HG03457 (cell line): ENCODE measurements around the gene KCNN1.
A peak's percentile ranks its signal among the peaks of the same experiment; 100 is the strongest.
"Not testable (repeated sequence)": the region's sequence is repeated elsewhere in the genome, so short reads cannot be mapped to it uniquely, and the experiment has no call there.

ENCODE experiments used
- ATAC-seq: cut with Tn5 transposase; IDR thresholded peaks from one replicate; pipeline ENCODE4 v1.9.1; 2021; ENCODE audit warnings: moderate number of reproducible peaks; ENCODE audit not compliant: unreplicated experiment

The KCNN1 gene

DNA sequence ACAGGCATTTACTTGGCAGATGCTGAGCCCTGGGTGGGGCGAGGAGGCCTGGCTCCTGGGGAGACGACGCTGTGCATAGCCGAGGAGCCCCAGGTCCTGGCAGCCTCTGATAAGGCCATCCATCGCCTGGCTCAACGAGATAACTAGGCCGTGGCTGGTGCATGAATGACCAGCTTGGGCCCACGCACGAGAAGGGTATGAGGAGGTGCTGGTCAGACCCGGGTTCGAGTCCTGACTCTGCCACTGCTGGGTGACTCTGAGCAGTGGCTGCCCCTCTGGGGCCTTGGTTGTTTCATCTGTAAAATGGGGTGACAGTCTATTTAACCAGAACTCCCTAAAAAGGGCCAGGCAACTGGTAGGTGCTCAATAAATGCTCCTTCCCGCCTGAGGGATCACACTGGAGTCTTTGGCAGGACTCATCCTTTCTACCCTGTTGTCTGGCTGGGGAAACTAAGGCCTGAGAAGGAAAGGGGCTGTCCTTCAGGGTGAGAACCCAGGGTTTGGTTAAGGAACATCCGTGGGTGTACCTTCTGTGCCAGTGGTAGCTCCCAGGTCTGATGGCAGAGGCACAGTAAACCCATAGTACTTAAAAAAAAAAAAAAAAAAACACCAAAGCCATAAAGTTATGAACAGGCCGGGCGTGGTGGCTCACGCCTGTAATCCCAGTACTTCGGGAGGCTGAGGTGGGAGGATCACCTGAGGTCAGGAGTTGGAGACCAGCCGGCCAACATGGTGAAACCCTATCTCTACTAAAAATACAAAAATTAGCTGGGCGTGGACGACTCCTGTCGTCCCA, 33.0 kb downstream of the KCNN1 start:
- no peak for ATAC-seq

DNA sequence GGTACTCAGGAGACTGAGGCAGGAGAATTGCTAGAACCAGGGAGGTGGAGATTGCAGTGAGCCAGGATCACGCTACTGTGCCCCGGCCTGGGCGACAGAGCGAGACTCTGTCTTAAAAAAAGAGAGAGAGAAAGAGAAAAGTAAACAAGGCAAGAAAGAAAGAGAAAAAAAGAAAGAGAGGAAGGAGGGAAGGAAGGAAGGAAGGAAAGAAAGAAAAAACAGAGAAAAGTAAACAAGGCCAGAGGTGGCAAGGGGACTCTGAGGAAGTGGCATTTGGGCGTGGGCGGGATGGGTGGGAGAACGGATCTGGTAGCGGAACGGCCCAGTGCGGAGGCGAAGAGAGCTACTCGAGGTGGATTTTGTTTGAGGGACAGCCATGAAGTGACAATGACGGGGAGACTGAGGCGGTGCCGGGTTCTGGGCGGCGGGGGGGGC, 33.6 kb downstream of the KCNN1 start:
- ATAC-seq, result no peak

DNA sequence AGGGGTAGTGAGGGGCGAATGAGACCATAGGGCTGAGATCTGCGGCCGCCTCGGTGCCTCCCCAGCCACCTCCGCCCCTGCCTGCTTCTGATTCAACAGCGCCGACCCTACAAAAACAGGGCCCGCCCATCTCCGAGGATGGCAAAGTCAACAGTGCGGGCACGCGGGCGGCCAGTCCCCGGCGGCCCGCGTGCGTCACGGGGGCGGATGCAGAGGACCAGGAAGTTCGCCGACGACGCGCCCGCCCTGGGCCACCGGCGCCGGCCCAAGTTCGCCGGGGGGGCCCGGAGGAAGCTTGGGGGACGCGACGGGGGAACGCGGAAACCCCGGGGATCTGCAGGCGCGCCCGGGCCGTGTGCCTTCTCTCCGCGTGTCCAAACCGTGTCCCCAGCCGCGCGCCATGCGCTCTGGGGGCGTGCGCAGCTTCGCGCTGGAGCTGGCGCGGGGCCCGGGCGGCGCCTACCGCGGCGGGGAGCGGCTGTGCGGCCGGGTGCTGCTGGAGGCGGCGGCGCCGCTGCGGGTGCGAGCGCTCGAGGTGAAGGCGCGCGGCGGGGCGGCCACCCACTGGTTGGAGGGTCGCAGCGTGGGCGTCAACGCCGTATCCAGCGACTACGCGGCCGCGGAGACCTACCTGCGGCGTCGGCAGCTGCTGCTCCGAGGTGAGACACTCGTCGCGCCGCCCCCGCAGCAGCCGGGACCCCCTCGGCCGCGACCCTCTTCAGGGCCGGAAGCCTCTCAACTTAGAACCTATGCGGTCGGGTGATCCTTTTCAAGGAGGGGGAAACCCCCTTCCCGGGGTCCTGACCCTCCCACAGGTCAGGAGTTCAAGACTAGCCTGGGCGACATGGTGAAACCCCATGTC, 34.2 kb downstream of the KCNN1 start:
- peak; percentile 38 for ATAC-seq

DNA sequence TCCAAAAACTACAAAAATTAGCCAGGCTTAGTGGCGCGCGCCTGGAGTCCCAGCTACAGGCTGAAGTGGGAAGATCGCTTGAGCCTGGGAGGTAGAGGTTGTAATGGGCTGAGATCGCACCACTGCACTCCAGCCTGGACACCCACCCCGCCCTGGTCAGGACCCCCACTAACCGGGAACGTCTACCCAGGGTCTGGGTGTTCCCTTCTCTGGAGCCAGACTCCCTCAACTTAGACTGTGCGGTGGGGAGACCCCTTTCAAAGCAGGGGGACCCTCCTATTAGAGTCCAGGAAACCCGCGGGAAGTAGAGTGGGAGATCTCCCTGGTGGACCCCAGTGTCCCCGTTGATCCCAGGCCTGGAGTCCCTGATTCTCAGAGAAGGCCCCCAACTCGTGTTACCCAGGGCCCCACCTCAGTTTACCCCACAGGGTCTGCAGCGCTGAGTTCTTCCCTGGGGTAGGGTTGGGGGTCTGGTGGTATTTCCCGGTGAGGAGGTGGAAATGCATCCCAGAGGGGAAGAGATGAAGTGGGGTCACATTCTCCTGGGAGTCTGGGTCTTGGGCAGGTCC, 35.0 kb downstream of the KCNN1 start:
- no peak for ATAC-seq

DNA sequence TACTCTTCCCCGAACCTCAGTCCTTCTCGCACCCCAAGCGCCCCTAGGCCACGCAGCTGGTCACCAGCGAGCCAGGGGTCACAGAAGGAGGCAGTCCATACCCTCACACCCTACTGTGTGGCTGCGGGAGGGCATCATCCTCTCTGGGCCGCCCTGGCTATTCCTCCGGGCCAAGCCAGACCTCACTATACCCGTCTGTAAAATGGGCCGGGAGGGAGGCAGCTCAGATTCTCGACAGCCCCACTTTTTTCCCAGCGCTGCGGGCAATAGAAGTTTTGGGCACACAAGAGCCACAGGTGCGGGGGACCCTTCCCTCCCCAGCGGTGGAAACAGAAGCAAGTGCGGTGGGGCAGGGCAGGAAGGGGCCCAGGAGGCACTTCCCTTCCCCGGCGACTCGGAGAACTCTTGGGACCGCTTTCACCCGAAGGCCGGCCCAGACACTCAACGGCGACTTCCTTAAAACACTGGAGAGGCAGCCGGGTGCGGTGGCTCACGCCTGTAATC, 35.5 kb downstream of the KCNN1 start:
- ATAC-seq, result no peak

DNA sequence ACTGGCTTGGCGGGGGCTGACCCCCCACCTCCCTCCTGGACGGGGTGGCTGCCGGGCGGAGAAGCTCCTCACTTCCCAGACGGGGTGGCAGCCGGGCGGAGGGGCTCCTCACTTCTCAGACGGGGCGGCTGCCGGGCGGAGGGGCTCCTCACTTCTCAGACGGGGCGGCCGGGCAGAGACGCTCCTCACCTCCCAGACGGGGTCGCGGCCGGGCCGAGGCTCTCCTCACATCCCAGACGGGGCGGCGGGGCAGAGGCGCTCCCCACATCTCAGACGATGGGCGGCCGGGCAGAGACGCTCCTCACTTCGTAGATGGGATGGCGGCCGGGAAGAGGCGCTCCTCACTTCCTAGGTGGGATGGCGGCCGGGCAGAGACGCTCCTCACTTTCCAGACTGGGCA, 38.8 kb downstream of the KCNN1 start:
- not testable (repeated sequence) for ATAC-seq

DNA sequence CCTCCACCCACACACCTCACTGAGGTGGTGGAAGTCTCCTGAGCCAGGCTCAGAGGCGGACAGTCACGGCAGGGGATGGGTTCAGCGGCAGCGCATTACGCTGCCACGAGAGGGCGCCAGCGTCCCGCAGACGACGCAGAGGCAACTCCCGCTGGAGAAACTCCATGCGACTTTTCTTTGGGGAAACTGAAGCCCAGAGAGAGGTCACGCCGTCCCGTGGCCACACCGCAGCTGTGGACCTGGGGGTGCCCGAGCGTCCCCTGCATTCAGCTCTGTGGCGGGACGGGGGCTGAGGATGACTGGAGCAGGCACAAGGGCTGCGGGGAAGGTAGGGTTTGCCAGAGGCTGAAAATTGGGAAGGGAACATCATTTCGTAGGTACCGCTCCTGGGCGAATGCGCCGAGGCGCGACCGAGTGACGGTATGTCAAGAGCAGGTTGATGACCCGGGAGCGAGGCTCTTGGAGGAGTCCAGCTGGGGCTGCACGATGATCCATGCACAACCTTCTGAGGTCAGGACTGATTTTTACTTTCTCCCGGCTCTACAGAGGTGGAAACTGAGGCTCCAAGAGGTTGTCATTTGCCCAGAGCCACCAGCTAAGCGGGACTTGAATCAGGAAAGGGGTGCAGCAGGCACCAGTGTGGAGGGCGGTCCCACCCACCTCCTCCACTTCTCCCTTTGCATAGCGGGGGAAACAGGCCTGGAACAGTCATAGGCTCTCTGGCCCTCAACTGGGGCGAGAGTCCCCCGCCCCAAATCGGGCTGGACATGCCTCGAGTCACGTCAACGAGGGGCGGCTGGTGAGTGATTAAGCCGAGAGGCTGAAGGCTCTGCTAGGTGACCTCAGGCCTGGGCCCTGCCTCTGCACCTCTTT, 40.4 kb downstream of the KCNN1 start:
- peak; percentile 9 for ATAC-seq

DNA sequence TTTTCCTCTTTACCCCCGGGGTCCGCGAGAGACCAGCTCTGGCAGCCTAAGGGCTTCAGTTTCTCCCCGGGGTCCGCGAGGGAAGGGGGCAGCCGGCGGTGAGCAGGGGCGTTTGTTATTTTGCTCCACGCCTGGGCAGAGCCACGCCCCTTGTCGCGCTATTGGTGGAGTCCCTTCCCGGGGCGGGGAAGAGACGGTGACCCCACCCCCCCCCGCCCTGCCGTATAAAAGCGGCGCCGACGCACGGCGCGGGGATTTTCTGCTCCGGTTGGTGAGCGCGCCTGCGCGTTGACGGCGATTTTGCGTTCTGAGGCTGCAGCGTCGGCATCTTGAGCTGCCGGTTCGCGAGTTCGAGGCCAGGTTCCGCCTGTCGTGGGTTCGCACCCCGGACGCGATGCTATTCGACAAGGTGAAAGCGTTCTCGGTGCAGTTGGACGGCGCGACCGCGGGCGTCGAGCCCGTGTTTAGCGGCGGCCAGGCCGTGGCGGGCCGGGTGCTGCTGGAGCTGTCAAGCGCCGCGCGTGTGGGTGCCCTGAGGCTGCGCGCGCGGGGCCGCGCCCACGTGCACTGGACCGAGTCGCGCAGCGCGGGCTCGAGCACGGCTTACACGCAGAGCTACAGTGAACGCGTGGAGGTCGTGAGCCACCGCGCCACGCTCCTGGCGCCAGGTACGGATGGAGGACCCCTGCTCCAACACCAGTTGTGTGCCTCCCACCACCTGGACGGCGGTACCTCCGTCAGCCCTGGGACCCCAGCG, 41.2 kb downstream of the KCNN1 start, which contains the start of gene ARRDC2:
TSS of gene ARRDC2 (plus strand) at position 254 of the 757 bp plus-strand sequence. CDS start at position 395, 141 bp downstream.
- peak; percentile 48 for ATAC-seq

DNA sequence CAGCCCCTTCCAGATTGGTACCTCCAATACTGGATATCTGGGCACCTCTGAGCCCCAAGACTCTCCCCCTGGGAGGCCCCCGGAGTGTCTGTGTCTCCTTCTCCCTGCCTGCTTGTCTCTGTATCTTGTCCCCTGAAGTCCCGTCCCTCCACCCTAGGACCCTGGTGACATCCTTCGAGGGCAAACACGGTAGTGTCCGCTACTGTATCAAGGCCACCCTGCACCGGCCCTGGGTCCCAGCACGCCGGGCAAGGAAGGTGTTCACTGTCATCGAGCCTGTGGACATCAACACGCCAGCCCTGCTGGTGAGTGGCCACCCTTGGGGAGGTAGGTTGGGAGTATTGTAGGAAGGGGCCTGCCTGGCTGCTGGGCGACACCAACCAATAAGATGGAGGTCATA, 41.9 kb downstream of the KCNN1 start:
- no peak for ATAC-seq

DNA sequence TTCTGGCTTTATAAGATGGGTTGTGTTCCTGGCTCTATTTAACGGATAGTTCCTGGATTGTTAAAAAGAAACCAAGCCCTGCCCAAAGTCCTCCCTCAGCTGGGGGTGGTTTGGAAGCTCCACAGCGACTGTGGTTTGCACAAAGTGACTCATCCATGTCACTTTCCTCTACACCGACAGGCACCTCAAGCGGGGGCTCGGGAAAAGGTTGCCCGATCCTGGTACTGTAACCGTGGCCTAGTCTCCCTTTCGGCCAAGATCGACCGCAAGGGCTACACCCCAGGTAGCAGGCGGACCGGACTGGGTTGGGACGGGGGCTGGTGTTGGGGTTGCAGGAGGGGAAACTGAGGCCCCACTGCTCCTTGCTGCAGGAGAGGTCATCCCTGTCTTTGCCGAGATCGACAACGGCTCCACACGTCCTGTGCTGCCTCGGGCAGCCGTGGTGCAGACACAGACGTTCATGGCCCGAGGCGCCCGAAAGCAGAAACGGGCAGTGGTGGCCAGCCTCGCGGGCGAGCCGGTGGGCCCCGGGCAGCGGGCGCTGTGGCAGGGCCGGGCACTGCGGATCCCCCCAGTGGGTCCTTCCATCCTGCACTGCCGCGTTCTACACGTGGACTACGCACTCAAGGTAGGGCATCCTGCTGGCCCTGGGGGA, 42.6 kb downstream of the KCNN1 start:
- ATAC-seq, result no peak

DNA sequence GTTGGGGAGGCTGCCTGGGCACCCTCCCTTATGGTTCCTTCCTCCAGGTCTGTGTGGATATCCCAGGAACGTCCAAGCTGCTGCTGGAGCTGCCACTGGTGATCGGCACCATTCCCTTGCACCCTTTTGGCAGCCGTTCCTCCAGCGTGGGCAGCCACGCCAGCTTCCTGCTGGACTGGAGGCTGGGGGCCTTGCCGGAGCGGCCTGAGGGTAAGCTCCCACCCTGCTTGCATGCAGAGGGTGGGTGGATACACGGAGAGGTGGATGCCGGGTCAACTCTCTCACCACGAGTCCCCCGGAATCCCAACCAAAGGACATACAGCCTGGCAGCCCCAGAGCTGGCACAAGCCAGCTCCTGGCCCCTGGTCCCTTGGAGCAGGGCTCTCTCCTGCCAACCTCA, 43.2 kb downstream of the KCNN1 start:
- no peak for ATAC-seq

DNA sequence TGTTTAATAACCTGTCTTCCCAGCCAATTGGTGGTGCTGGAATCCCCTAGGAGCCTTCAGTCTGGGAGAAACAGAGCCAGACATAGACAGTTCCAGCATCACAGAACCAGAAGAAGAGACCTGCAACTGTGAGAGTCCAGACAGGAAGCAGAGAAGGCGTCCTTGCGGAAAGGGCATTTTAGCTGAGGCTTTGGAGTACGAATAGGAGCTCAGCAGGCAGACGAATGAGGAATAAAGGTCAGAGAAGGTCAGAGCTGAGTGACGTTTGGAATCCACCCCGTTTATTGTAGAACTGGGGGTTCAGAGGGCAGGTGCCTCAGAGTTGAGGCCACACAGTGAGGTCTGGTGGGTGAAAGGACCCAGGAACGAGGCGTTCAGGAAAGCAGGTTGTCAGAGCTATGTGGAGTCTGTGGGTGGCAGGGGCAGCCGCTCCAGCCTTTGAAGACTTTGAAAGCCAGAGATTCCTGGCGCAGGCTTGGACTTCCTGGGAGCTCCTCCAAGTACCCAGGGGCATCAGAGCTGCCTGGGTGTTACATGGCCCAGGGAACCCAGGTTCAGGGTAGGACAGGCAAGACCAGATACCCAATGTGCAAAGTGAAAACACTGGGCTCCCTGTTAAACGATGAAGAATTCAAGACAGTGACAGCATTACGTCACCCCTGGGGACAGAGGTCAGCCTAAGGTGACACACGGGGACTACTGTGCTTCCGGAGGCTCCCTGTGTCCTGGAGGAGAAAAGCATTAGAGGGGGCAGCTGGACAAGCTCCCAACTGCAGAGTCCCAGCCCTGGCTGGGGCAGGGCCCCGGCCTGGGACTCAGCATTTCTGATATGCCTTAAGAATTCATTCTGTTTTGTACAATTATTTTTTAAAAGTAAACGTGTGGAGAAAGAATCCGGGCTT, 46.6 kb downstream of the KCNN1 start:
- no peak for ATAC-seq

DNA sequence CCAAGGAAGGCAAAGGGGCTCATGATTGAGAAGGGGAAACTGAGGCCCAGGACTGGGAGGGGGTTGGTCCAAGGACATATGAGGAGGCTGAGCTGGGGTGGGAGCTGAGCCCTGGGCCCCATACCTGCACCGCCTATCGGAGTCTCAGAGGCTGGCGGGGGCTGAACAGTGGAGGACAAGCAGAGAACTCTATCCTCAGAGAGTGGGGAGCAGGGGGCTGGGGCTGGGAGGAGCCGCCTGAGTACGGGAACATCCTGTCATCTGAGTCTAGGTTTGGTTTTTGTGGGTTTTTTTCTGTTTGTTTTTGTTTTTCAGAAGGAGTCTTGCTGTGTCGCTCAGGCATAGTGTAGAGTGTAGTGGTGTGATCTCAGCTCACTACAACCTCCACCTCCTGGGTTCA, 47.3 kb downstream of the KCNN1 start:
- no peak for ATAC-seq

DNA sequence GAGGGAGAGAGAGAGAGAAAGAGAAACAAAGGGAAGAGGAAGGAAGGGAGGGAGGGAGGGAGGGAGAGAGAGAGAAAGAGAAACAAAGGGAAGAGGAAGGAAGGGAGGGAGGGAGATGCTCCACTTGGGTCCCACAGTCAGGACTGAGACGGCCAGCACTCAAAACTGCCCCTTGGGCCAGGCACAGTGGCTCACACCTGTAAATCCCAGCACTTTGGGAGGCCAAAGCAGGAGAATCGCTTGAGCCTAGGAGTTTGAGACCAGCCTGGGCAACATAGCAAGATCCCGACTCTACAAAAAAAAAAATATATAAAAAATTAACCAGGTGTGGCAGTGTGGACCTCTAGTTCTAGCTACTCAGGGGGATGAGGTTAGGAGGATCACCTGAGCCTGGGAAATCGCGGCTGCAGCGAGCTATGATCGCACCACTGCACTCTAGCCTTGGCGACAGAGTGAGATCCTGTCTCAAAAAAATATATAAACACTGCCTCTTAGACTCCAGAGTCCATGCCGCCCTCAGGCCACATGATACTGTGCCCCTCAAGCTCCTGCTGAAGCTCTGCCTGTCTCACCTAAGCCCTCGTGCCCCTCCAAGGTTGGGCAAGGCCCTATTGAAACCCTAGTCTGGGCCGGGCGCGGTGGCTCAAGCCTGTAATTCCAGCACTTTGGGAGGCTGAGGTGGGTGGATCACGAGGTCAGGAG, 49.5 kb downstream of the KCNN1 start:
- no peak for ATAC-seq

DNA sequence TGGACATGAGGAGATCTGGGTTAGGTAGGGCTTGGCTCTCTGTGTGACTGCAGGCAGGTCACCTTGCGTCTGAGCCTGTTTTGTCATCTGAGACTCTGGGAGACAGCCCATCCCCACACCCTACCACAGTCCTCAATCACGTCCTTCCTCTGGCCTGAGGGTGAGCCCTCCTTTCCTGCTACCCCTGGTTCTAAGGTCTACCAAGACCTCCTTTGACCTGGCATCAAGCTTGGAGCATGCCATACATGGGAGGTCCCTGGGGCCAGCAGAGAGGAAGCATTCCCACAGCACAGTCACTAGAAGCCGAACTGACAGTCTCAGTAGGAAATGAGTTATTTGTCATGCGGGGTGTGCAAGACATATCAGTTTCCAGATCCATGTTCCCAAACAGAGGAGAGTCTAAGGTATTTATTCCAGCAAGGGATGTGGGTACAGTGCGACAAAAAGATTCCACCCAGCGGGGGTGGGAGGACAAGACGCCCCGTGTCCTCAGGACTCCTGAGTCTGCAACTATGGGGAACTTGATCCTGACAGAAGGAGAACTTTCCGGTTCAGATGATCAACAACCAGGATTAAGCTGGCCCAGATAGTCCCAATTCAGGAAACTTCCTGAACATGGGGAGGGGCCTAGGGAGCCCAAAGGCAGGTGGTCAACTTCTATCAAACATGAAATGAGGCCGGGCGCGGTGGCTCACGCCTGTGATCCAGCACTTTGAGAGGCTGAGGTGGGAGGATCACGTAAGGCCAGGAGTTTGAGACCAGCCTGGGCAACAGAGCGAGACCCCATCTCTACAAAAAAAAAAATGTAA, 50.6 kb downstream of the KCNN1 start:
- ATAC-seq, result no peak

DNA sequence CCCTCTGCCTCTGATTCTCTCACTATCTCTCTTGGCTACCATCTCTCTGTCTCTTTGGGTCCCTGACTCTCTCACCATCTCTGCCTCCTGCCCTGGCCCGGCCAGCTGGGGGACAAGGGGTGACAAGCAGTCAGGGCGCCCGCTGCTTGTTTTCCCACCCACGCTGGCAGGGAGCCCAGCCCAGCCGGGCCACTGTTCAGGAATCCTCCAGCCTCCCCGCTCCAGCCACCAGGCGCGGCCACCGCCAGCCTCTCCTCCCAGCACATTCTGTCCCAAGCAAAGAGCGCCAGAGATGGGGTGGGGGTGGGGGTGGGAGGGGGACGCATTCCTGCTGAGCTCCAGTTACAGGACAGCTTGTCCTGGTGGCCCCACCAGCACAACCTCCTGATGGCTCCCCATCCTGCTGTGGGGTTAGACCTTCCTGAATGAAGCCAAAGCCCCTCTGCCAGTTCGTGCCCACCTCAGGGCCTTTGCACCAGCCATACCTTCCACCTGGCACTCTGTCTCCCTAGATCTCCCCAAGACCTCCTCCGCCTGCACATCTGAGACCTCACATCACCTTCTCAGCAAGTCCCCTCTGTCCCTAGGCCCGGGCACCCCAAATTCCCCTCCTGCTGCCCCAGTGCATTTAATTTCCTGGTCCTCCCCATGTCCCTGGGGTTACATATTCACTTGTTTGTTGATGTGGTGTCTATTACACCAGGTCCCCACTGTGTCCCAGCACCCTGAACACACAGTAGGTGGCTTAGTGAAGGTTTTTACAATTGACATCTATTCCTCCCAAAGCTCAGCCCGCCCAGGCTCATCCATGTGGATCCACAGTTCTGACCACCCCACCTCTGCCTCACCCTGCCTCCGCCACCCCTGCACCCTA, 53.5 kb downstream of the KCNN1 start:
- ATAC-seq, result no peak
